Measurements from ENCODE around the gene HSDL2.

The HSDL2 gene

GRCh38 chr9:112421771-112422222, 41.9 kb downstream of the HSDL2 start:
- Histone ChIP-seq H3K27me3 (replicated peaks; ENCODE audit: control insufficient read depth, insufficient read depth, low read length) (no peaks in the 10 kb centered on the region), H3K36me3 (ENCODE audit: control insufficient read depth, insufficient read depth, low read length) (peaks cover 1% of the 10 kb centered on the region; the same call in 1 of the 2 replicates), H3K4me3 (replicated peaks; ENCODE audit: low read depth, low read length) (no peak overlapping the region)
- TF ChIP-seq, protein P1, sequence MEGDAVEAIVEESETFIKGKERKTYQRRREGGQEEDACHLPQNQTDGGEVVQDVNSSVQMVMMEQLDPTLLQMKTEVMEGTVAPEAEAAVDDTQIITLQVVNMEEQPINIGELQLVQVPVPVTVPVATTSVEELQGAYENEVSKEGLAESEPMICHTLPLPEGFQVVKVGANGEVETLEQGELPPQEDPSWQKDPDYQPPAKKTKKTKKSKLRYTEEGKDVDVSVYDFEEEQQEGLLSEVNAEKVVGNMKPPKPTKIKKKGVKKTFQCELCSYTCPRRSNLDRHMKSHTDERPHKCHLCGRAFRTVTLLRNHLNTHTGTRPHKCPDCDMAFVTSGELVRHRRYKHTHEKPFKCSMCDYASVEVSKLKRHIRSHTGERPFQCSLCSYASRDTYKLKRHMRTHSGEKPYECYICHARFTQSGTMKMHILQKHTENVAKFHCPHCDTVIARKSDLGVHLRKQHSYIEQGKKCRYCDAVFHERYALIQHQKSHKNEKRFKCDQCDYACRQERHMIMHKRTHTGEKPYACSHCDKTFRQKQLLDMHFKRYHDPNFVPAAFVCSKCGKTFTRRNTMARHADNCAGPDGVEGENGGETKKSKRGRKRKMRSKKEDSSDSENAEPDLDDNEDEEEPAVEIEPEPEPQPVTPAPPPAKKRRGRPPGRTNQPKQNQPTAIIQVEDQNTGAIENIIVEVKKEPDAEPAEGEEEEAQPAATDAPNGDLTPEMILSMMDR (IDR thresholded peaks at IDR 0.05; ENCODE audit: insufficient read depth, low read length, poor library complexity, severe bottlenecking), result no peak
- DNase-seq (ENCODE audit: extremely low read depth, insufficient read length), result no peak

GRCh38 chr9:112422417-112423148, 42.7 kb downstream of the HSDL2 start:
- Histone ChIP-seq H3K4me3 (replicated peaks; ENCODE audit: low read depth, low read length) (no peak overlapping the region), H3K36me3 (ENCODE audit: control insufficient read depth, insufficient read depth, low read length) (peaks cover 1% of the 10 kb centered on the region; the same call in 1 of the 2 replicates), H3K27me3 (replicated peaks; ENCODE audit: control insufficient read depth, insufficient read depth, low read length) (no peaks in the 10 kb centered on the region)
- TF ChIP-seq, protein P1 (IDR thresholded peaks at IDR 0.05; ENCODE audit: insufficient read depth, low read length, poor library complexity, severe bottlenecking), result no peak
- no peak for DNase-seq (ENCODE audit: extremely low read depth, insufficient read length)

GRCh38 chr9:112430006-112430522, 50.2 kb downstream of the HSDL2 start:
- Histone ChIP-seq H3K4me3 (replicated peaks; ENCODE audit: low read depth, low read length) (no peak overlapping the region), H3K27me3 (replicated peaks; ENCODE audit: control insufficient read depth, insufficient read depth, low read length) (no peaks in the 10 kb centered on the region), H3K36me3 (ENCODE audit: control insufficient read depth, insufficient read depth, low read length) (no peaks in the 10 kb centered on the region)
- DNase-seq (ENCODE audit: extremely low read depth, insufficient read length), result no peak
- TF ChIP-seq, protein P1 (IDR thresholded peaks at IDR 0.05; ENCODE audit: insufficient read depth, low read length, poor library complexity, severe bottlenecking), result no peak

DNA sequence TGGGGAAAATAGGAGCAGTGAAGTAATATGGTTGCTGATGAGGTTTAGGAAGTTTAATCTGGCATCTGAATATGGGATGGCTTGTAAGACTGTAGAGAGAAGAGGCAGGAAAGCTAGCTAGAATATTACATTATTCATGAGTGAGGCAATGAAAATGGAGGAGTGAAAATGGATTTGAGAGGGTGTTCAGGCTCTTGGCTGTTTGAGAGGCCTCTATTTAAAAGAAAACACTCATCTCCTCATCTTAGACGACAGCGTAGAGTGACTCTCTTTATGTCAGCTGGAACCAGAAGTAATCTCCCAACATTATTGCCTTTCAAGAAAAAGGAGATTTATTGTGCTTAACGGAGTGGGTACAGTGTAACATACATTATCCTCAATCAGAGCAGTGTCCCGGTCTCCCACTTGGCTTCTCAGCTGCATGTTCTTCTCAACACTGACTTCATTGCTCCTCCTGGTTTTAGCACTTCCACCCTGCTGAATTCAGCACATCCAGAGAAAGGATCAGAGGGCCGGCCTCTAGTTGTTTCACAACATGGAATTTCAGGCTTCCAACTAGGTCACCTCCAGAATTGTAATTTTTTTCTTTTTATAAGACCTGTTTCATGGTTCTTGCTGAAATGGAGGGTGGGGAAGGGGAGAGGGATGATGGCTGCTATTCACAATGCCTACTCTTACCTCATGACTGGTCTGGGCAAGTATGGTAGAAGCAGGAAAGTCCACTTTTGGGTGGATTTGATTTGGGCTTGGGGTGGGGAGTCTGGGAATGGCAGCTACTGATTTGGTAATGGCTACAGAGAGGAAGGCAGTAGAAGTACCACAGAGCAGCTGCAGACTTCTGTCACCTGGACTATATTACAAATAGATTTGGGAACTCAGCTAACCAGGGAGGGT, 53.8 kb downstream of the HSDL2 start:
- no peak for DNase-seq (ENCODE audit: extremely low read depth, insufficient read length)
- no peaks in the 10 kb centered on the region for H3K36me3 ChIP-seq (ENCODE audit: control insufficient read depth, insufficient read depth, low read length)
- H3K27me3 ChIP-seq (replicated peaks; ENCODE audit: control insufficient read depth, insufficient read depth, low read length), result no peaks in the 10 kb centered on the region
- no peak overlapping the region for H3K4me3 ChIP-seq (replicated peaks; ENCODE audit: low read depth, low read length)
- TF ChIP-seq, protein P1 (IDR thresholded peaks at IDR 0.05; ENCODE audit: insufficient read depth, low read length, poor library complexity, severe bottlenecking), result no peak

- Histone ChIP-seq H3K4me3 (replicated peaks; ENCODE audit: low read depth, low read length) (no peak overlapping the region), H3K27me3 (replicated peaks; ENCODE audit: control insufficient read depth, insufficient read depth, low read length) (no peaks in the 10 kb centered on the region), H3K36me3 (ENCODE audit: control insufficient read depth, insufficient read depth, low read length) (no peaks in the 10 kb centered on the region)
- TF ChIP-seq, protein P1 (IDR thresholded peaks at IDR 0.05; ENCODE audit: insufficient read depth, low read length, poor library complexity, severe bottlenecking), result no peak
- DNase-seq (ENCODE audit: extremely low read depth, insufficient read length), result no peak
Measured at GRCh38 chr9:112434487-112434886, 54.6 kb downstream of the HSDL2 start.
